Left renal pelvis (tissue), 4 donors: ENCODE measurements around the gene CCDC91. TPM values are rescaled to one million over a fixed set of nuclear protein-coding genes. Genes with fewer than 3 reads are reported as not detected.
"Not testable (repeated sequence)": the region's sequence is repeated elsewhere in the genome, so short reads cannot be mapped to it uniquely, and the experiment has no call there.

ENCODE experiments used
- DNase-seq, 4 donors: peaks; one replicate each; pipeline ENCODE4 v3.0.0-alpha.2; 2013; ENCODE audit warnings: low read depth in 4 of 4, low spot score in 3 of 4
- polyA plus RNA-seq, 4 donors: library from polyadenylated mRNA; unstranded; fragments of 120-200 nt; gene quantifications; one replicate each; pipeline ENCODE4 v1.2.1, GENCODE V29; 2013; ENCODE audit not compliant: insufficient read length in 4 of 4

The CCDC91 gene
- polyA plus RNA-seq, 4 donors: 22.0 to 35.7 (median 27.5) TPM

DNA sequence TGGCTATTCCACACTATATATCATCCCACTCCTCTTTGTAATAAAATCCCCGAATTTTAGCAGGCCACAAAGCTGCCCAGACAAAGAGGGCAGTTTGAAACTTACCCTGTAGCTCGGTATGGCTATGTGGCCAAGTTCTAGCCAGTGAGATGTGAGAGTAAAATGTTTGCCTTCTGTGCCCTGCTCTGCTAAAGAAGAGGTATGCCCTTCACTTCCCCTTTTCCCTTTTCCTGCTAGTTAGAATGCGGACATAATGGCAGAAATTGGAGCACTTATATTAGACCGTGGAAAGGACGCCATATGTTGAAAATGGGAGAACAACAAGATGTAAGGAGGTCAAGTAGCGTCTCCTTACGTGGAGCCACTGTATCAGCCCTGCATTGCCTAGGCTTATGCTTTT lies 11.5 kb upstream of the CCDC91 start:
- DNase-seq: no peak

DNA sequence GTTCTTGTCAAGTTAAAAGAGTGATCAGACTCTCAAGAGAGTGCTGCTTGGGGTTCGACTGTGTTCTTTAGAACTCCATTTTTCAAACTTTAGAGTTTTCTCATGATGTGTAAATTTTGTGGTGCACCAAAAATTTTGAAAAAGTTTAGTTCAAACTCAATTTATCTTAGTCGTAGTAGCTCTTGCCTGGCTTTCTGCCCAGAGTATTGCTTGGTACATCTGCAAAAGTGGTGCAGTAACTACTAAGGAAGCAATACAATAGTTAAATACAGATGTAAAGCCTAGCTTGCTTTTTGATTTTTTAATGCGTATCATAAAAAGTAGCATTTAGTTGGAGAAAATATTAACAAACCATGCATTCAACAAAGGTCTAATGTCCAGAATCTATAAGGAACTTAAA lies 9.5 kb upstream of the CCDC91 start:
- DNase-seq: no peak

DNA sequence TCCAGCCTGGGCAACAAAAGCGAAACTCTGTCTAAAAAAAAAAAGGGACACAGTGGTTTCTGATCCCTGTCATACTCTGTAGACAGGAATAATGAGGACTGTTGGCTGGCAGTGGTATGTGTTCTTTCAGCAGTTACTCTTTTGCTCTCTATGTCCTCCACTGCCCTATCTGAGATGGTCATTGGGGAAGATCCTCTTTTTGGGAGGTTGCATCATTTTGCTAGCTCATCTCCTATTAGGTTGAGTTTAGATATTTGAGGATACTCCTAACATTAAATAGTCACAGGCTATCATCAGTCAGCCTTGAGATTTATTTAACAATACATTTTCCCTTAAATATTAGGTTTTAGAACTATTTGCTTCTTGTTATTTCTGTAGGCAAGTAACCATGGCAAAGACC lies 5.9 kb upstream of the CCDC91 start:
- DNase-seq: no peak

DNA sequence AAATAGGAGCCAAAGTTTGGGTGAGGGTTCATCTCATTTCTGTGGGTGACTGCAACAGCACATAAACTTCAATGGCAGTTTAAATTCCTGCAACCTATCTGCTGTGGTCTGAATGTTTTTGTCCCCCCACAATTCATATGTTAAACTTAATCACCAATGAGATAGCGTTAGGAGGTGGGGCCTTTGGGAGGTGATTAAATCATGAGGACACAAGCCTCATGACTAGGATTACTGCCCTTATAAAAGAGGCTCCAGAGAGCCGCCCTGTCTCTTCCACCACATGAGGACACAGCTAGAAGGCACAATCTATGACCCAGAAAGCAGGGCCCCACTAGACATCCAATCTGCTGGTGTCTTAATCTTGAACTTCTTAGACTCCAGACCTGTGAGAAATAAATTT lies 3.8 kb upstream of the CCDC91 start:
- no peak for DNase-seq

DNA sequence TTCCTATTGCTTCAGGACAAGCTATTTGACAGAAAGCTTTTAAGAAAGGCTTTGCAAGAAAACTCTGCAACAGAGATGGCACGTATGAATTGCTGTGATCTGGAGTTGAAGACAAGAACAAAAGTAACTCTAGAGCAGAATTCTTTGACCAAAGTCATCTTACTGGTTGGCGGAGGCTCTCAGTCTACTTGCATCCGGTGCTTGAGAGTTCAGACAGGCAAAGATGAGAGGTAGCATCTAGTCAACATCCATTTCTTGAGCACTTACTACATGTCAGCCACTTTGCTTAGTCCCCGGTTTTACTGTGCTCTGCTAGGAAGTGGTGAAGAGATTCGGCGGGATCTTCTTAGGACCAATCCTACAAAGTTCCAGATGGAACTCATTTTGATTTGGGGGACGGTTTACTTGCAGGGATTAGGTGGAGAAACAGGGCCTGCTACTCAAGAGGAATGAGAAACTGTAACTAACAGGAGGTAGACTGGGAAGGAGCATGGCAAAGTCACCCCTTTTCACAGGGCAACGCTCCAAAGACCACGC lies 404 bp upstream of the CCDC91 start:
- DNase-seq: no peak

DNA sequence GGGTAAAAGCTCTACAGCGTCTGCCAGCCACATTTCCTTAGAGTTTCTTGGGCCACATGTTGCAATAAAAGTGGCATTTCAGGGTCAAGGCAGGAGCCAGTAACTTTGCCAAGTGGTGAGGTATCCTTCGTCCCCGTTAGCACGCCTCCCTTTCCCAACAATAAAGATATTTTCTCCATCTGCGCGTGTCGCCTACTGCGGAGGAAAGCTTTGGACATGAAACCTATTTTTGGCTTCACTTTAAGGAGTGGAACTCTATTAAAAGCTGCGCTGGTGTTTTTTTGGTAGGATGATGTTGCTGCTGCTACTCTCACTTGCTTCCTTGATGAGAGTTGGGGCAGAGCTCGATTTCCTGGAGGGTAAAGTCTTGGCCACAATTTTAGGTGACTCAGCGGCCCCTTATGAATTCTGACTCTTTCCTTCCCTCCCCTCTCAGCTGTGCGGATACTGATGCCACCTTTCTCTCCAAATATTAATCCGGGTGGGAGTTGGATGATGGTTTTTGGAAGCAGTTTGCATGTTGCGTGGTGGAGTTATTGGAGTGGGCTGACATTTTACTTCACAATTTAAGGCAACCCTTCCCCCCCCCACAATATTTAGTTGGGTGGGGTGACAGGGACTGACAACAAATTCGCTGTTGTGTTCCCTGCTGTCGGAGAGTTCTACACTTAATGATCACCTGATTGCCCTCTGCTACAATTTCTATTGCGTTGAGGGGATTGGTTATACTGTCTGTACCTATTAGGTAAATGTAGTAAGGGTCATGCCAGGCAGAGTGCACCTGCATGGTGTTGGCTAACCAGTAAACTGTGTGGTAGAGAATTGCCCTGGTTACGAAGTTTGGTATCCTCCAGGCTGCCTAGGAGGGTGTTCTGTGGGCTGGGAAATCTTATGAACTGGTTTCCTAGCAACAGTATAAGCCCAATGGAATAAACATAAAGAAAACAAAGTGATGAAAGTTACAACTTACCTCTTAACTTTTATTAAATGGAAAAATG lies 1.1 kb downstream of the CCDC91 start:
- DNase-seq: no peak

DNA sequence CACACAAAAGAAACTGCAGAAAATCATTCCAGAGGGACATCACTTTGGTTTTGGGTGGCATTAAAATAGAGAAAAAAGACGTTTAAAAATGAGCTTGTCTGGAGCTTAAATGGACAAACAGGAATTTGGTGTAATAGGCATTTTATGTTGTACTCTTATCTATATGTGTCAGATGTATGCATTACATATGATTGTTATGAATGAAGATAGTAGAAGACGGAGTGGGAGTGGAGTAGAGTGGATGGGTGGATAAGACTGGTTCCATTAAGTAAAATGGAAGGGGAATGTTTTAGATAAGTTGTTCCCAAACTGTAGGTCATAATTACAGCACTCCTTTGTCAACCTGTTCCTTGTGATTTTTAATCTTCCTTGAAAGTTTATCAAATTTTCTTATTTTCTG lies 1.9 kb downstream of the CCDC91 start:
- DNase-seq: no peak

DNA sequence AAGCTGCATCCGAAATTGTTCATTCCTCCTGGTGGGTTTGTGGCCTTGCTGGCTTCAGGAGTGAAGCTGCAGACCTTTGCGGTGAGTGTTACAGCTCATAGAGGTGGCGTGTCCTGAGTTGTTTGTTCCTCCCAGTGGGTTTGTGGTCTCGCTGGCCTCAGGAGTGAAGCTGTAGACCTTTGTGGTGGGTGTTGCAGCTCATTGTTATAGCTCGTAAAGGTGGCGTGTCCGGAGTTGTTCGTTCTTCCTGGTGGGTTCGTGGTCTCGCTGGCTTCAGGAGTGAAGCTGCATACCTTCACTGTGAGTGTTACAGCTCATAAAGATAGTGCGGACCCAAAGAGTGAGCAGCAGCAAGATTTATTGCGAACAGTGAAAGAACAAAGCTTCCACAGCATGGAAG lies 4.4 kb downstream of the CCDC91 start:
- not testable (repeated sequence) for DNase-seq

DNA sequence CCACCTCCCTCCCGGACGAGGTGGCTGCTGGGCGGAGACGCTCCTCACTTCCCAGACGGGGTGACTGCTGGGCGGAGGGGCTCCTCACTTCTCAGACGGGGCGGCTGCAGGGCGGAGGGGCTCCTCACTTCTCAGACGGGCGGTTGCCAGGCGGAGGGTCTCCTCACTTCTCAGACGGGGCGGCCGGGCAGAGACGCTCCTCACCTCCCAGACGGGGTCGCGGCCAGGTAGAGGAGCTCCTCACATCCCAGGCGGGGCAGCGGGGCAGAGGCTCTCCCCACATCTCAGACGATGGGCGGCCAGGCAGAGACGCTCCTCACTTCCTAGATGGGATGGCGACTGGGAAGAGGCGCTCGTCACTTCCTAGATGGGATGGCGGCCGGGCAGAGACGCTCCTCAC lies 10.9 kb downstream of the CCDC91 start:
- DNase-seq: not testable (repeated sequence)

DNA sequence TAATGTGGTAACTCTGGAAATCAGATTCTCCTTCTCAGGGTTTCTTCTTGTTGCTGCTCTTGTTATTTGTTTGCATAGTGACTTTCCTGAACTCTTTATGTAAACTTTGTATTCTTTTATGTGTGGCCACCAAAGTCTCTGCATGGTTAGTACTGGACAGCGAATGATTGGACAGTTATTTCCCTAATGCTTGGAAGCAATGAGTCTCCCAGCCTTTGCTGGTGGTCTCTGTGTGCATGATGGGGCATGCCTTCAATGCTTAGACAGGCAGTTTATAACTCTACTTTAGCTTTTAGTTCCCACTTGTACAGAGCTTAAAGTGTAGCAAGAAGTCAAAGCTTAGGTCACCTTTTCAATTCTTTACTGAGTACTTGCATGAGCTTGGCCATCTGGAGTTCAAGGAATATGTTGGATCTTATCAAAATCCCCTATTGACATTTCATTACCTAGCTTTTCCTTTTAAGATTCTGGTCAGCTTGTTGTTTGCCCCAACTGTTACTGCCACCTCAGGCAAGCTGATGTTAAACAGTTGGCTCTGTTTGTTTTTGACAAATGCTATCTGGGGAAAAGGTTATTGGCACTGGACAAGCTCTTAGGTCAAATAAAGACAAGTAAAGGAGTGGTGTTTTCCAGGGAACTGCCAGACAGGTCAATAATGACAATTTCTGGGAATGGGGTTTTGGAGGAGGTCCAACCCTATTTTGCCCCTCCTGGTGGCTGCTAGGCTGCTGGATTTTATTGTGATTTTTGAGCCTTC lies 12.3 kb downstream of the CCDC91 start:
- no peak for DNase-seq

DNA sequence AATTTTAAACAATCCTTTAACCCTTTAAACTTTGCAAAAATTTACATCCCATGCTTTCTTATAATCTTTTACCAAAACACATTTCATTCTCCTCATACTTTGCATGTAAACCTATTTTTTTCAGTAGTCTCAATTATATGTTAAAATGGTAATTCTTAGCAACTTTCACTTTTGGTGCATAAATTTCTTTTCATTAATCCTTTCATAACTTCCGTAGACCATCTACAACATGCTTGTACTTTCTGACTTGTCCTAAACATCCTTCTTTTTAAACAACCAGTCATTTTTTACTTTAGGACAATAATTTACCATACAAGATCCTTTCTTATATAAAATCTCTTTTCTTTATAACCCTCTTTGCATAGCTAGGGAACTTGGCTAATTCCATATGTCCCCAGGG lies 19.5 kb downstream of the CCDC91 start:
- DNase-seq: no peak

DNA sequence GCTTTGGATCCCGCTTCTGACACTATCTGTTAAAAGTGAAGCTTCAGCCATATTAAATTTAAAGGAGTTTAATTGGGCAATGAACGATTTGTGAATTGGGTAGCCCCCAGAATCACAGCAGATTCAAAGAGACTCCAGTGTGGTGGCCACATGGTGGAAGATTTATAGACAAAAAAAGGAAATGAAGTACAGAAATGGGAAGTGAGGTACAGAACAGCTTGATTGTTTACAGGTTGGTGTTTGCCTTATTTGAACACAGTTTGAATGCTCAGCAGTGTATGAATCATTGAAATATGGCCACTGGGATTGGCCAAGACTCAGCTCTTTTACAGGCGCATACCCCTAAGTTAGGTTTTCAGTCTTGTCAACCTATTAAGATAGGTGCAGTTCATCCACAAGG lies 21.9 kb downstream of the CCDC91 start:
- no peak for DNase-seq

DNA sequence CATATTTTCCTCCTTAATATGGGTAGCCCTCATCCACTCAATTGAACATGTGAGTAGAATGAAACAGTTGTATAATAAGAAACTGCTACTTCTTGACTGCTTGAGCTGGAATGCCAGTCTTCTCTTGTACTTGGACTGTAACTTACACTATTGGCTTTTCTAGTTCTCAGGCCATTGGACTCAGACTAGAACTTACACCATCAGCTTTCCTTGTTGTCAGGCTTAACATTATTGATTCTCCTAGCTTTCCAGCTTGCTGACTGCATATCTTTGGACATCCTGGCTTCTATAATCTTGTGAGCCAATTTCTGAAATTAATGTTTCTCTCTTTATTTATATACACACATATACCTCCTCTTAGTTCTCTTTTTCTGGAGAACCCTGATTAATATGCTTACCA lies 24.8 kb downstream of the CCDC91 start:
- no peak for DNase-seq

DNA sequence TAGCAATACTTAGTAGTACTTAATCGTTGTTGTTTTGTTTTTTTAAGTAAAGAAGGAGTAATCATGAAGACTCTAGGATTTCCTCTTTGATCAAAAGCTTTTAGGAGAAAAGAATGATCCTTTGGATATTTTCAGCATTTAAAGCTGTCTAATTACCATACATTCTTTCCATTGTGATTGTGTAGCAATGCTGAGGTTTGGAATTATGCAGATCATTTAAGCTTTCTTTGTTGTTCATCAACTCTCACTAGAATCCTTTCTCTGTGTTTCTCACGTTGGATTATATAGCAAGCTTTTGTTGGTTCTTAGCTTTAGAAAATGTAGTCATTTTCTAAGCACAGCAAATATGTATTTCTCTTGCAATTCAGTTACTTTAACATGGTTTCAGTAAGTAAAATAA lies 25.8 kb downstream of the CCDC91 start:
- no peak for DNase-seq

DNA sequence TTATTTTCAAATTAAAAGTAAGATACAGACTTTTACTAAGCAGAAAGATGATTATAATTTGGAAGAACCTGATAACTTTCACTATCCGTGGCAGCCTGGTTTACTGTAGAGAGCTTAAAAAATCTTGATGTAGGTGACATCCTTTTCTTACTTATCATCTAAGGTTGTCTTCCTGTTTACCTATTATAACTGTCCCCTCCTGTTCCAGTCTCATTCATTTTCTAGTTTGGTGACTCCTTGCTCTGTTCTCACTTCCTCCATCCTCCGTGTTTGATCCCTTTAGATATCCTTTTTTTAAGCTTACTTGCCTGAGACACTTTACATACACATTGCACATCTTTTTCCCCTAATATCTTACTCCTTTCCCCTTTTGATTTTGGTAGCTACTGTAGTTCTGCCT lies 27.5 kb downstream of the CCDC91 start:
- DNase-seq: no peak

DNA sequence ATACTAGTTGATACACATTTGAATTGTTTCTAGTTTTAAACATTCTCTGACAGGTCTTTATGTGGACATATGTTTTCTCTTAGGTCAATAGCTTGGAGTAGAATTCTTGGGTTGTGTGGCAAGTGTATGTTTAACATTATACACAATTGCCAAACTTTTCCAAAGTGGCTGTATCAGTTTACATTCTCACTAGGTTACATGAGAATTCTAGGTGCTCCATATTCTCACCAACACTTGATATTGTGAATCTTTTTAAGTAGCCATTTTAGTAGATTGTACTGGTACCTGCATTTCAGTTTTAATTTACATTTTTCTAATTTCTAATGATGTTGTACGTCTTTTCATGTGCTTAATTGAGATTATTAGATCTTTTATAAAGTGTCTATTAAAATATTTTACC lies 28.6 kb downstream of the CCDC91 start:
- DNase-seq: no peak

DNA sequence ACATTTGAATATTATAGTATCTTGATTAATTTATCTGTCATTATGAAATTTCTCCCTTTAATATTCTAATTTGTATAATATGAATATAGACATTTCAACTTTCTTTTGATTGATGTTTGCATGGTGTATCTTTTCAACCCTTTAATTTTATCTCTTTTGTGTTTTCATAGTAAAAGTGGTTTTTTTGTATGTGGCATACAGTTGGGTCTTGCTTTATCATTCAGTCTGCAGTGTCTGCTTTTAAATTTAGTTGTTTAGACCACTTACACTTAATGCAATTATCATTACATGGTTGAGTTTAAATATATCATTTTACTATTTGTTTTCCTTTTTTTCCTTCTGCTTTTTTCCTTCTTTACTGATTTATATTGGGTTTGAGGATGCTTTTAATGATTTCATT lies 29.6 kb downstream of the CCDC91 start:
- no peak for DNase-seq

DNA sequence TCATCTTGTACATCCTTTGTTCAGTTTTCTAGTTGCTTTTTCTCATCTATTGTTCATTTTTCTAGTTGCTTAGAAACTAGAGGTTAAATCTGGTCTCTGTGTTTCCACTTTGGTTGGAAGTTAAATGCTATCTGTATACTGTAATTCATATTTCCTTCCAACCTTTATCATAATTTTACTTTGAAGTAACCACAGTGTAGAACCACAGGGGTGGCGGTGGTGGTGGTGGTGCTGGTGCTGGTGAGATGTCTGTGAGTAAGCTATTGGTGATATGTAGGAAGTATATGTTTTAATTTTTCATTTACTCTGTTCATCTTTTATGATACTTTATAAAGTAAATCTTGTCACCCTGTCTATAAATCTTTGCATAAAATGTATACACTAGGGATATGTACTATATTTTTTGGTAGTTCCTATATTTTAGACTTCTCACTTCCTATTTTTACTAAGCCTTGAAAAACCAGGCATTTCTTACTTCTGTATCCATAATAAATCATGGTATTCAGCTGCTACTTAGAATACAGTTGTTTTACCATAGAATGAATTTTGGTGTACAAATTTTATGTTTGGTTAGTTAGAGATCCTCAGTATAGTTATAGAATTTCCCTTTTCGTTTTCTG lies 31.9 kb downstream of the CCDC91 start:
- no peak for DNase-seq

DNA sequence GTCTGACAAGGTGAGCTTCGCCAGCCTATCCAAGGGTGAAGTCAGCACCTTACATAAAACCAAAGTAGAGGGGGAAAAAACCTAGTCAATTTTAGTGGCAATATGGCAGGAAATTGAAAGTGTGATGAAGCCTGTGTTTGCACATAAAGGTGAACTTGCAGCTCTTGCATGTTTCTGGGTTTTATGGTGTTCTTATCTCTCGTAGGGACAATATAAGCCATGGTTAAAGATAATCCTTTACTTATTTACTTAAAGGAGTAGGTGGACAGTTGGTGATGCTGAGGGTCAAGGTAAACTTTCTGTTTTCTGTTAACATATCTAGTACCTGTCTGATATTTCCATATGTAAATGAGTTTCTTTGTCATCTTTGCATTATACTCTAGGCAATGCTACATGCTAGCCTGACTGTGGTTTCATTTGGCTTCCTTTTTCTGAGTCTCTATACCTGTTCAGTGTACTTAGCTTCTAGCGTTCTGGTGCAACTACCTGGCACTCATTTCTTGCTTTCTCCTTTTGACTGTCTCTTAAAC lies 32.8 kb downstream of the CCDC91 start:
- no peak for DNase-seq

DNA sequence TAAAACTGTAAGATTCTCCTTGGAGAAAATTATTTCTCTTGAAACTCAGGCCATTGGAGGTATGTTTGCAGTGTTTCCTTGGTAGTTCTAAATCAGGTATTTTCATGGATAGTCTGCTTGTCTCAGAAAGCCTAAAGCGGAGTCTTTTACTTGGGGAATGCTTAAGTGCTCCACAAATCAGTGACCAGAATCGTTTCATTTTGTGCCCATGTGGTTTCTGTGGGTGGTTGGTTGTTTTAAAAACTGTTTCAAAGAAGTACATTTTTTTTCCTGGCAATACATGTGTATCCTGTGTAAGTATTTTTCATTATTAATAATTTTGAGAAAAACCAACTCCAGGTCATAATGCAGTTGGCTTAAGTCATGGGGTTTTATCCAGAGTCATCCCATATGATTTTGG lies 33.6 kb downstream of the CCDC91 start:
- no peak for DNase-seq

DNA sequence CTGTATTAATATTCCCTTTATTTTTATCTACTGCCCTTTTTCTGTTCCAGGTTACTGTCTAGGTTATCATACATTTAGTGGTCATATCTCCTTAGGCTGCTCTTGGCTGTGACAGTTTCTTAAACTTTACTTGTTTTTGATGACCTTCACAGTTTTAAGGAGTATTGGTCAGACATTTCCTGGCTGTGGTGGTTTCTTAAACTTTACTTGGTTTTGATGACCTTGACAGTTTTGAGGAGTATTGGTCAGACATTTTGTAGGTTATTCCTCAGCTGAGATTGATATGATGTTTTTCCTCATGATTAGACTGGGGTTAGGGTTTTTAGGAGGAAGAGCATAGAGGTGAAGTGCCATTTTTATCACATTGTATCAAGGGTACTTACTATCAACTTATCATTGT lies 36.4 kb downstream of the CCDC91 start:
- DNase-seq: no peak
